ENCODE data around the gene SYT14. TPM values are rescaled to one million over a fixed set of nuclear protein-coding genes. Genes with fewer than 3 reads are reported as not detected.

SYT14 gene
- total RNA-seq, 4 donors from 2014 or later: 7.6 to 20.0 (median 15.1) TPM

DNA sequence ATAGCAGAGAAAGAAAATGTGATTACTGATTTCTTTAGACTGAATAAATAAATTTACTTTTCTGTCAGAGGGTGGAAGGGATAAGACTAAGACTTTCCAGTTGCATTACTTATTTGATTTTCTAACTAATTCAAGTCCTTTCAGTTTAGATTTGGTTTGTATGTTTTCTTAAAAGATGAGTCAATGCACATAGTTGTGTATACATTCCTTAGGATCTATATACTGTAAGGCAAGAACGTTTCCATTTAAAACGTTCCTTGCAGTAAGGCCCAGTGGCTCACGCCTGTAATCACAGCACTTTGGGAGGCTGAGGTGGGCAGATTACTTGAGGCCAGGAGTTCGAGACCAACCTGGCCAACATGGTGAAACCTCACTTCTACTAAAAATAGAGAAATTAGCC is 280.0 kb downstream of the SYT14 start:
- Histone ChIP-seq H3K4me3 (replicated peaks in 1 of 3) (no peak overlapping the region), H3K27me3 (no peaks in the 10 kb centered on the region), H3K36me3 (no peaks in the 10 kb centered on the region), H3K9me3 (no peaks in the 10 kb centered on the region), H3K4me1 (peaks cover 5 to 9% of the 10 kb centered on the region in 2 donors), H3K27ac (no peak overlapping the region)
- intact Hi-C loops (cut with DNase I): no loop called here
- no peak for DNase-seq
- TF ChIP-seq POLR2A (IDR thresholded peaks at IDR 0.05): no peak
- TF ChIP-seq, protein P1, sequence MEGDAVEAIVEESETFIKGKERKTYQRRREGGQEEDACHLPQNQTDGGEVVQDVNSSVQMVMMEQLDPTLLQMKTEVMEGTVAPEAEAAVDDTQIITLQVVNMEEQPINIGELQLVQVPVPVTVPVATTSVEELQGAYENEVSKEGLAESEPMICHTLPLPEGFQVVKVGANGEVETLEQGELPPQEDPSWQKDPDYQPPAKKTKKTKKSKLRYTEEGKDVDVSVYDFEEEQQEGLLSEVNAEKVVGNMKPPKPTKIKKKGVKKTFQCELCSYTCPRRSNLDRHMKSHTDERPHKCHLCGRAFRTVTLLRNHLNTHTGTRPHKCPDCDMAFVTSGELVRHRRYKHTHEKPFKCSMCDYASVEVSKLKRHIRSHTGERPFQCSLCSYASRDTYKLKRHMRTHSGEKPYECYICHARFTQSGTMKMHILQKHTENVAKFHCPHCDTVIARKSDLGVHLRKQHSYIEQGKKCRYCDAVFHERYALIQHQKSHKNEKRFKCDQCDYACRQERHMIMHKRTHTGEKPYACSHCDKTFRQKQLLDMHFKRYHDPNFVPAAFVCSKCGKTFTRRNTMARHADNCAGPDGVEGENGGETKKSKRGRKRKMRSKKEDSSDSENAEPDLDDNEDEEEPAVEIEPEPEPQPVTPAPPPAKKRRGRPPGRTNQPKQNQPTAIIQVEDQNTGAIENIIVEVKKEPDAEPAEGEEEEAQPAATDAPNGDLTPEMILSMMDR (IDR thresholded peaks at IDR 0.05): no peak
- WGBS, 2 donors: 75 to 88% methylated on average over 4 of the region's 4 CpGs

Other genes with a start within 250 kb of the SYT14 start
- 10 to 100 TPM in 1 of 4 donors, 1 to 10 TPM in 3; 1.1 to 20.7 (median 2.4) TPM for gene HSD11B1, start 233.4 kb upstream of the SYT14 start, total RNA-seq
- gene TRAF3IP3, start 182.2 kb upstream of the SYT14 start, total RNA-seq: 1 to 10 TPM in 3 of 4 donors, under 1 TPM in 1; 0.93 to 2.8 (median 2.3) TPM
- 1 to 10 TPM; 1.9 to 2.7 (median 2.3) TPM for gene C1orf74, start 153.7 kb upstream of the SYT14 start, total RNA-seq
- 10 to 100 TPM; 26.7 to 41.9 (median 32.7) TPM for gene IRF6, start 132.1 kb upstream of the SYT14 start, total RNA-seq
- 10 to 100 TPM in 1 of 4 donors, 1 to 10 TPM in 3; 7.3 to 11.0 (median 7.8) TPM for gene UTP25, start 110.2 kb upstream of the SYT14 start, total RNA-seq

All from thyroid gland (tissue), 4 donors.